PFSK-1 (cell line): ENCODE results near the gene MYO7A.

ENCODE experiments used
- FOXP2 ChIP-seq: optimal IDR thresholded peaks from 2 replicates; pipeline ENCODE3; 2011; ENCODE audit warnings: borderline replicate concordance, control low read depth, inconsistent platforms; ENCODE audit not compliant: insufficient read depth; ENCODE audit errors: extremely low read length, extremely low read depth
- POLR2AphosphoS5 ChIP-seq: IDR thresholded peaks from 2 replicates; pipeline ENCODE4 v1.6.1; 2012; ENCODE audit warnings: low read depth, mild to moderate bottlenecking, control low read depth, low read length, moderate library complexity
- REST ChIP-seq, 2 experiments: IDR thresholded peaks; 2 replicates each; pipeline versions ENCODE4 v1.6.1 to v1.8.0; 2011 to 2012; ENCODE audit warnings: low read depth in 2 of 2, low read length in 2 of 2, control low read depth in 1 of 2, inconsistent platforms in 1 of 2, mild to moderate bottlenecking in 1 of 2, moderate library complexity in 1 of 2; ENCODE audit not compliant: insufficient read depth in 1 of 2
- SIN3A ChIP-seq: IDR thresholded peaks from 2 replicates; pipeline ENCODE4 v1.6.1; 2012; ENCODE audit warnings: mild to moderate bottlenecking, low read length, moderate library complexity, borderline replicate concordance; ENCODE audit not compliant: insufficient read depth
- TAF1 ChIP-seq: IDR thresholded peaks from 2 replicates; pipeline ENCODE4 v1.6.1; 2012; ENCODE audit warnings: low read length, control low read depth, borderline replicate concordance; ENCODE audit not compliant: insufficient read depth

MYO7A gene

GRCh38 chr11:77089004-77089545 lies 39.0 kb upstream of the MYO7A start:
- no peak for TF ChIP-seq FOXP2
- no peak for TF ChIP-seq SIN3A
- TF ChIP-seq TAF1 = no peak
- no peak for TF ChIP-seq REST (IDR thresholded peaks at IDR 0.05; ENCODE audit: insufficient read depth in 1 of 2, low read depth in 2 of 2, low read length in 2 of 2)
- TF ChIP-seq POLR2AphosphoS5 = no peak

- TF ChIP-seq POLR2AphosphoS5 (no peak), REST (IDR thresholded peaks at IDR 0.05; ENCODE audit: insufficient read depth in 1 of 2, low read depth in 2 of 2, low read length in 2 of 2) (no peak), TAF1 (no peak), FOXP2 (no peak), SIN3A (no peak)
Observed at GRCh38 chr11:77090046-77090372, 38.0 kb upstream of the MYO7A start.

GRCh38 chr11:77090373-77091111 lies 37.5 kb upstream of the MYO7A start:
- TF ChIP-seq SIN3A (no peak), TAF1 (no peak), FOXP2 (no peak), REST (IDR thresholded peaks at IDR 0.05; ENCODE audit: insufficient read depth in 1 of 2, low read depth in 2 of 2, low read length in 2 of 2) (no peak), POLR2AphosphoS5 (no peak)

- no peak for TF ChIP-seq SIN3A
- TF ChIP-seq FOXP2 = peak; percentile 45
Observed at GRCh38 chr11:77091146-77091940, 36.7 kb upstream of the MYO7A start.

- TF ChIP-seq SIN3A (no peak), REST (IDR thresholded peaks at IDR 0.05; ENCODE audit: insufficient read depth in 1 of 2, low read depth in 2 of 2, low read length in 2 of 2) (no peak), FOXP2 (no peak), POLR2AphosphoS5 (no peak), TAF1 (no peak)
Observed at GRCh38 chr11:77092382-77092781, 35.7 kb upstream of the MYO7A start.
